ENCODE results near the gene LATS1. TPM values are rescaled to one million over a fixed set of nuclear protein-coding genes. Genes with fewer than 3 reads are reported as not detected.

LATS1 gene
- total and polyA plus RNA-seq, 2 donors: 11.2 to 12.1 TPM

- DNase-seq (ENCODE audit: low read depth in 6 of 9, low spot score in 9 of 9): no peak
- Histone ChIP-seq H3K4me3 (ENCODE audit: low read length in 2 of 2) (no peak overlapping the region), H3K36me3 (ENCODE audit: control insufficient read depth in 2 of 2, insufficient read depth in 2 of 2, low read length in 1 of 2) (peaks cover 51 to 63% of the 10 kb centered on the region in 2 donors), H3K27me3 (ENCODE audit: control insufficient read depth in 2 of 2, insufficient read depth in 1 of 2, low read length in 1 of 2) (no peaks in the 10 kb centered on the region), H3K27ac (ENCODE audit: low read depth in 1 of 2, low read length in 1 of 2) (no peak overlapping the region), H3K9me3 (ENCODE audit: control insufficient read depth in 2 of 2, insufficient read depth in 1 of 2, low read length in 1 of 2) (no peaks in the 10 kb centered on the region), H3K4me1 (ENCODE audit: control insufficient read depth in 2 of 2, insufficient read depth in 2 of 2, low read length in 2 of 2) (no peaks in the 10 kb centered on the region)
- WGBS: 98% methylated on average over 1 of the region's 1 CpG
These were observed 17.0 kb upstream of the LATS1 start for GRCh38 chr6:149734915-149735314.

GRCh38 chr6:149733089-149733720 is 15.3 kb upstream of the LATS1 start:
- Histone ChIP-seq H3K4me1 (ENCODE audit: control insufficient read depth in 2 of 2, insufficient read depth in 2 of 2, low read length in 2 of 2) (peaks cover 0 to 11% of the 10 kb centered on the region in 2 donors), H3K9me3 (ENCODE audit: control insufficient read depth in 2 of 2, insufficient read depth in 1 of 2, low read length in 1 of 2) (no peaks in the 10 kb centered on the region), H3K27me3 (ENCODE audit: control insufficient read depth in 2 of 2, insufficient read depth in 1 of 2, low read length in 1 of 2) (no peaks in the 10 kb centered on the region), H3K36me3 (ENCODE audit: control insufficient read depth in 2 of 2, insufficient read depth in 2 of 2, low read length in 1 of 2) (peaks cover 52 to 63% of the 10 kb centered on the region in 2 donors), H3K4me3 (ENCODE audit: low read length in 2 of 2) (no peak overlapping the region), H3K27ac (ENCODE audit: low read depth in 1 of 2, low read length in 1 of 2) (no peak overlapping the region)
- no peak for DNase-seq (ENCODE audit: low read depth in 6 of 9, low spot score in 9 of 9)
- WGBS: over 99% methylated on average over 2 of the region's 2 CpGs

GRCh38 chr6:149729824-149730223 is 11.9 kb upstream of the LATS1 start:
- WGBS: 96% methylated on average over 8 of the region's 8 CpGs
- H3K4me3 ChIP-seq (ENCODE audit: low read length in 2 of 2): no peak overlapping the region
- DNase-seq (ENCODE audit: low read depth in 6 of 9, low spot score in 9 of 9): no peak
- H3K27ac ChIP-seq (ENCODE audit: low read depth in 1 of 2, low read length in 1 of 2): no peak overlapping the region
- no peaks in the 10 kb centered on the region for H3K27me3 ChIP-seq (ENCODE audit: control insufficient read depth in 2 of 2, insufficient read depth in 1 of 2, low read length in 1 of 2)
- H3K9me3 ChIP-seq (ENCODE audit: control insufficient read depth in 2 of 2, insufficient read depth in 1 of 2, low read length in 1 of 2): no peaks in the 10 kb centered on the region
- H3K36me3 ChIP-seq (ENCODE audit: control insufficient read depth in 2 of 2, insufficient read depth in 2 of 2, low read length in 1 of 2): peaks cover 30 to 47% of the 10 kb centered on the region in 2 donors
- peaks cover 0 to 11% of the 10 kb centered on the region in 2 donors for H3K4me1 ChIP-seq (ENCODE audit: control insufficient read depth in 2 of 2, insufficient read depth in 2 of 2, low read length in 2 of 2)

GRCh38 chr6:149728499-149729234 is 10.8 kb upstream of the LATS1 start:
- Histone ChIP-seq H3K4me1 (ENCODE audit: control insufficient read depth in 2 of 2, insufficient read depth in 2 of 2, low read length in 2 of 2) (peaks cover 0 to 11% of the 10 kb centered on the region in 2 donors), H3K36me3 (ENCODE audit: control insufficient read depth in 2 of 2, insufficient read depth in 2 of 2, low read length in 1 of 2) (peaks cover 28 to 48% of the 10 kb centered on the region in 2 donors), H3K27me3 (ENCODE audit: control insufficient read depth in 2 of 2, insufficient read depth in 1 of 2, low read length in 1 of 2) (no peaks in the 10 kb centered on the region), H3K9me3 (ENCODE audit: control insufficient read depth in 2 of 2, insufficient read depth in 1 of 2, low read length in 1 of 2) (no peaks in the 10 kb centered on the region), H3K4me3 (ENCODE audit: low read length in 2 of 2) (no peak overlapping the region), H3K27ac (ENCODE audit: low read depth in 1 of 2, low read length in 1 of 2) (peak overlapping the region in 1 of 2 donors; percentile 8)
- WGBS: 72% methylated on average over 5 of the region's 5 CpGs
- DNase-seq (ENCODE audit: low read depth in 6 of 9, low spot score in 9 of 9): peak in 2 of 9 donors; percentile 5 to 29

- DNase-seq (ENCODE audit: low read depth in 6 of 9, low spot score in 9 of 9): peak in 4 of 9 donors; percentile 19 to 56 (median 28)
- H3K9me3 ChIP-seq (ENCODE audit: control insufficient read depth in 2 of 2, insufficient read depth in 1 of 2, low read length in 1 of 2): no peaks in the 10 kb centered on the region
- 53% methylated on average over 4 of the region's 4 CpGs for WGBS
- H3K27ac ChIP-seq (ENCODE audit: low read depth in 1 of 2, low read length in 1 of 2): peak overlapping the region in 1 of 2 donors; percentile 8
- H3K4me3 ChIP-seq (ENCODE audit: low read length in 2 of 2): no peak overlapping the region
- H3K27me3 ChIP-seq (ENCODE audit: control insufficient read depth in 2 of 2, insufficient read depth in 1 of 2, low read length in 1 of 2): no peaks in the 10 kb centered on the region
- H3K36me3 ChIP-seq (ENCODE audit: control insufficient read depth in 2 of 2, insufficient read depth in 2 of 2, low read length in 1 of 2): peaks cover 30 to 45% of the 10 kb centered on the region in 2 donors
- peaks cover 0 to 11% of the 10 kb centered on the region in 2 donors for H3K4me1 ChIP-seq (ENCODE audit: control insufficient read depth in 2 of 2, insufficient read depth in 2 of 2, low read length in 2 of 2)
These were observed 10.0 kb upstream of the LATS1 start for GRCh38 chr6:149727793-149728498.

- WGBS: 95% methylated on average over 3 of the region's 3 CpGs
- no peak for DNase-seq (ENCODE audit: low read depth in 6 of 9, low spot score in 9 of 9)
- H3K36me3 ChIP-seq (ENCODE audit: control insufficient read depth in 2 of 2, insufficient read depth in 2 of 2, low read length in 1 of 2): peaks cover 25 to 32% of the 10 kb centered on the region in 2 donors
- peaks cover 0 to 11% of the 10 kb centered on the region in 2 donors for H3K4me1 ChIP-seq (ENCODE audit: control insufficient read depth in 2 of 2, insufficient read depth in 2 of 2, low read length in 2 of 2)
- H3K4me3 ChIP-seq (ENCODE audit: low read length in 2 of 2): no peak overlapping the region
- no peaks in the 10 kb centered on the region for H3K27me3 ChIP-seq (ENCODE audit: control insufficient read depth in 2 of 2, insufficient read depth in 1 of 2, low read length in 1 of 2)
- H3K27ac ChIP-seq (ENCODE audit: low read depth in 1 of 2, low read length in 1 of 2): no peak overlapping the region
- H3K9me3 ChIP-seq (ENCODE audit: control insufficient read depth in 2 of 2, insufficient read depth in 1 of 2, low read length in 1 of 2): no peaks in the 10 kb centered on the region
These were observed 7.9 kb upstream of the LATS1 start for GRCh38 chr6:149725785-149726184.

GRCh38 chr6:149723771-149724417 is 6.0 kb upstream of the LATS1 start:
- Histone ChIP-seq H3K4me3 (ENCODE audit: low read length in 2 of 2) (no peak overlapping the region), H3K27me3 (ENCODE audit: control insufficient read depth in 2 of 2, insufficient read depth in 1 of 2, low read length in 1 of 2) (no peaks in the 10 kb centered on the region), H3K27ac (ENCODE audit: low read depth in 1 of 2, low read length in 1 of 2) (no peak overlapping the region), H3K36me3 (ENCODE audit: control insufficient read depth in 2 of 2, insufficient read depth in 2 of 2, low read length in 1 of 2) (peaks cover 11 to 14% of the 10 kb centered on the region in 2 donors), H3K4me1 (ENCODE audit: control insufficient read depth in 2 of 2, insufficient read depth in 2 of 2, low read length in 2 of 2) (peaks cover 0 to 7% of the 10 kb centered on the region in 2 donors), H3K9me3 (ENCODE audit: control insufficient read depth in 2 of 2, insufficient read depth in 1 of 2, low read length in 1 of 2) (no peaks in the 10 kb centered on the region)
- 86% methylated on average over 10 of the region's 10 CpGs for WGBS
- peak in 4 of 9 donors; percentile 34 to 67 (median 41) for DNase-seq (ENCODE audit: low read depth in 6 of 9, low spot score in 9 of 9)

- Histone ChIP-seq H3K27me3 (ENCODE audit: control insufficient read depth in 2 of 2, insufficient read depth in 1 of 2, low read length in 1 of 2) (no peaks in the 10 kb centered on the region), H3K4me3 (ENCODE audit: low read length in 2 of 2) (no peak overlapping the region), H3K36me3 (ENCODE audit: control insufficient read depth in 2 of 2, insufficient read depth in 2 of 2, low read length in 1 of 2) (peaks cover 7 to 14% of the 10 kb centered on the region in 2 donors), H3K9me3 (ENCODE audit: control insufficient read depth in 2 of 2, insufficient read depth in 1 of 2, low read length in 1 of 2) (no peaks in the 10 kb centered on the region), H3K27ac (ENCODE audit: low read depth in 1 of 2, low read length in 1 of 2) (no peak overlapping the region), H3K4me1 (ENCODE audit: control insufficient read depth in 2 of 2, insufficient read depth in 2 of 2, low read length in 2 of 2) (peaks cover 0 to 6% of the 10 kb centered on the region in 2 donors)
- no peak for DNase-seq (ENCODE audit: low read depth in 6 of 9, low spot score in 9 of 9)
- WGBS: 97% methylated on average over 4 of the region's 4 CpGs
These were observed 5.4 kb upstream of the LATS1 start for GRCh38 chr6:149723262-149723661.
